NCI-H446 (cell line): Measurements from ENCODE around the gene CCDC39.

Source experiments
- DNase-seq, 2 experiments: peaks; one replicate each; lab custom pipeline; 2025; lab: John Stamatoyannopoulos, UW

CCDC39 gene

GRCh38 chr3:180679178-180680096, at the start of gene CCDC39:
TSS of gene CCDC39 (minus strand) at chr3:180679489. CDS start at chr3:180679380, 109 bp downstream.
- DNase-seq: peak; percentile 43 to 78

- DNase-seq: no peak
Measured at GRCh38 chr3:180720012-180720411, 40.7 kb upstream of the CCDC39 start.

GRCh38 chr3:180707896-180708295, 28.6 kb upstream of the CCDC39 start:
- DNase-seq: no peak

- DNase-seq: no peak
Measured at GRCh38 chr3:180705619-180706018, 26.3 kb upstream of the CCDC39 start.

- DNase-seq: no peak
Measured at GRCh38 chr3:180704532-180704931, 25.2 kb upstream of the CCDC39 start.

GRCh38 chr3:180700941-180701340, 21.7 kb upstream of the CCDC39 start:
- peak in 1 of 2 experiments; percentile 13 for DNase-seq

GRCh38 chr3:180698760-180699270, 19.5 kb upstream of the CCDC39 start:
- DNase-seq: no peak

- DNase-seq: no peak
Measured at GRCh38 chr3:180694321-180694720, 15.0 kb upstream of the CCDC39 start.

GRCh38 chr3:180693656-180694055, 14.4 kb upstream of the CCDC39 start:
- no peak for DNase-seq

GRCh38 chr3:180690061-180690460, 10.8 kb upstream of the CCDC39 start:
- DNase-seq: no peak

GRCh38 chr3:180684807-180685206, 5.5 kb upstream of the CCDC39 start:
- DNase-seq: no peak

- DNase-seq: no peak
Measured at GRCh38 chr3:180683816-180684215, 4.5 kb upstream of the CCDC39 start.

GRCh38 chr3:180680097-180680430, 775 bp upstream of the CCDC39 start:
- DNase-seq: no peak

- no peak for DNase-seq
Measured at GRCh38 chr3:180678231-180678630, 1.1 kb downstream of the CCDC39 start.

- DNase-seq: no peak
Measured at GRCh38 chr3:180661444-180661843, 17.8 kb downstream of the CCDC39 start.

- no peak for DNase-seq
Measured at GRCh38 chr3:180657094-180657493, 22.2 kb downstream of the CCDC39 start.

GRCh38 chr3:180656406-180656805, 22.9 kb downstream of the CCDC39 start:
- DNase-seq: no peak

GRCh38 chr3:180646187-180646790, 33.0 kb downstream of the CCDC39 start:
- DNase-seq: no peak

GRCh38 chr3:180640987-180641386, 38.3 kb downstream of the CCDC39 start:
- no peak for DNase-seq

GRCh38 chr3:180633722-180634121, 45.6 kb downstream of the CCDC39 start:
- no peak for DNase-seq

- no peak for DNase-seq
Measured at GRCh38 chr3:180631317-180631716, 48.0 kb downstream of the CCDC39 start.

- DNase-seq: no peak
Measured at GRCh38 chr3:180630371-180630770, 48.9 kb downstream of the CCDC39 start.

- DNase-seq: no peak
Measured at GRCh38 chr3:180626844-180627243, 52.4 kb downstream of the CCDC39 start.
